Measurements from ENCODE around the gene THADA.

Gene THADA

DNA sequence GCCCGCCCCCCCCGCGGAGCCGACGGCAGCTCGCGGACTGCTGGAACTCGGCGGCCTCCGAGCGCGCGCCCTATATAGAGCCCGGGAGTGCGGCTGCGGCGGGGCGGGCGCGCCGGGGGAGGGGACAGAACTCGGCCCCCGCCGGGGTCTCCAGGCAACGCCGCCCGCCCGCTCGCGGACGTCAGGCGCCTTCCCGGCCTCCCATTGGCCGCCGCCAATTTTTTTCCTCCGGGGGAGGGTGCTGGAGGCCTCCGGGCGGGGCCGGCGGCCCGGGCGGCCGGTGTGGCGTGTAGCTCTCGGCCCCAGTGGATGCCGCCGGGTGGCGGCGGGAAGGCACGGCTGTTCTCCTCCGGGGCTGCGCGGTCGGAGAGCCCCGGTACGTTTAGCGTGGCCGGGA is 369.3 kb downstream of the THADA start, which contains the start of gene ZFP36L2:
Gene ZFP36L2, minus strand, starts transcription at position 49 of the 397 bp plus-strand sequence. CDS start 291 bp downstream, outside the sequence.
- Histone ChIP-seq H3K4me1 (ENCODE audit: insufficient read depth, low read length, severe bottlenecking) (peaks cover 67% of the 10 kb centered on the region), H3K9ac (ENCODE audit: low read length) (peak within 1 kb of the TSS; percentile 98), H3K9me2 (ENCODE audit: low read depth, low read length) (no peaks in the 10 kb centered on the region), H3K36me3 (ENCODE audit: insufficient read depth, low read length) (peaks cover 46% of the 10 kb centered on the region), H2AFZ (ENCODE audit: low read length) (no peak within 1 kb of the TSS), H3K4me3 (ENCODE audit: low read depth, low read length, poor library complexity, severe bottlenecking) (peak within 1 kb of the TSS; percentile 71), H3K79me2 (ENCODE audit: insufficient read depth, low read length) (peaks cover 26% of the 10 kb centered on the region), H3K9me3 (ENCODE audit: low read length) (no peaks in the 10 kb centered on the region), H3K27ac (ENCODE audit: low read depth, low read length, poor library complexity, severe bottlenecking) (peak within 1 kb of the TSS; percentile 99), H4K20me1 (ENCODE audit: insufficient read depth, low read length) (no peaks in the 10 kb centered on the region), H3K4me2 (ENCODE audit: low read length) (peak within 1 kb of the TSS; percentile 92), H3K27me3 (ENCODE audit: insufficient read depth, low read length) (no peaks in the 10 kb centered on the region), H3F3A (ENCODE audit: insufficient read depth, low read length) (peaks cover 27% of the 10 kb centered on the region)
- no peak for TF ChIP-seq EZH2 (IDR thresholded peaks at IDR 0.05; ENCODE audit: borderline replicate concordance, low read length)
- TF ChIP-seq, protein P1, sequence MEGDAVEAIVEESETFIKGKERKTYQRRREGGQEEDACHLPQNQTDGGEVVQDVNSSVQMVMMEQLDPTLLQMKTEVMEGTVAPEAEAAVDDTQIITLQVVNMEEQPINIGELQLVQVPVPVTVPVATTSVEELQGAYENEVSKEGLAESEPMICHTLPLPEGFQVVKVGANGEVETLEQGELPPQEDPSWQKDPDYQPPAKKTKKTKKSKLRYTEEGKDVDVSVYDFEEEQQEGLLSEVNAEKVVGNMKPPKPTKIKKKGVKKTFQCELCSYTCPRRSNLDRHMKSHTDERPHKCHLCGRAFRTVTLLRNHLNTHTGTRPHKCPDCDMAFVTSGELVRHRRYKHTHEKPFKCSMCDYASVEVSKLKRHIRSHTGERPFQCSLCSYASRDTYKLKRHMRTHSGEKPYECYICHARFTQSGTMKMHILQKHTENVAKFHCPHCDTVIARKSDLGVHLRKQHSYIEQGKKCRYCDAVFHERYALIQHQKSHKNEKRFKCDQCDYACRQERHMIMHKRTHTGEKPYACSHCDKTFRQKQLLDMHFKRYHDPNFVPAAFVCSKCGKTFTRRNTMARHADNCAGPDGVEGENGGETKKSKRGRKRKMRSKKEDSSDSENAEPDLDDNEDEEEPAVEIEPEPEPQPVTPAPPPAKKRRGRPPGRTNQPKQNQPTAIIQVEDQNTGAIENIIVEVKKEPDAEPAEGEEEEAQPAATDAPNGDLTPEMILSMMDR (IDR thresholded peaks at IDR 0.05; ENCODE audit: low read length), result no peak

DNA sequence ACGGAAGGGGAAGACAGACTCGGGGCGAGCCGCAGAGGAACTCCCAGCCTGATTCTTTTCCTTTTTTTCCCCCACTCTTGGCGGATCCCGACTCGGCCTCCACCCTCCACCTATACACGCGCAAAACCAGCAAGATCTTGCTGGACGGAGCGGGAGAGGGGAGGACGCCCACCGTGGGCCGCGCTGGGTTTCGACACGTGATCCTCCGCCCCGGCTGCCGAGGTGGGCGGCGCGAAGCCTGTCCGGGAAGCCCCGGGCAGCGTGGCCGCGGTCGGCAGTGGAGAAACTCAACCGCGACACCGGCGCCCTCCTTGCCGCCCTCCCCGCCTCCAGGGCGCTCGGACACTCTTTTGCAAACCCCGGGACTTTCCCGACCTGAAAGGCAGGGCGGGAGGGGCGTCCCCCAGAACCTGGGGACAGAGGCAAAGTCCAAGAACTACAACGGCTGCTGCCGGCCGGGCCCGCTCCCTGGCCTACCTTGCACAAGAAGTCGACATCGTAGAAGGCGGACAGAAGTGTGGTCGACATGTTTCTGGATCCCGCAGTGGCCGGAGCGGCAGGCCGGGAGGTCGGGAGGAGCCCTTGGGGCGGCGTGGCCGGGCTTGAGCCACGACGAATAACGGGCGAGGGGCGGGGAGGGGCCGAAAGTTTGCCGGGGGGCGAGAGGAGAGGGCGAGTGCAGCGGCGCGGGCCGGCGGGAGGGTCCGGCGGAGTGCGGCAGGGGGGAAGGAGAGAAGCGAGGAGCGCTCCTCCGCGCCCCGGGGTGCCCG is 369.9 kb downstream of the THADA start:
- Histone ChIP-seq H3K27ac (ENCODE audit: low read depth, low read length, poor library complexity, severe bottlenecking) (peak overlapping the region; percentile 99), H3K9ac (ENCODE audit: low read length) (peak overlapping the region; percentile 84), H3K9me3 (ENCODE audit: low read length) (no peaks in the 10 kb centered on the region), H3K27me3 (ENCODE audit: insufficient read depth, low read length) (no peaks in the 10 kb centered on the region), H2AFZ (ENCODE audit: low read length) (no peak overlapping the region), H3F3A (ENCODE audit: insufficient read depth, low read length) (peaks cover 33% of the 10 kb centered on the region), H3K4me1 (ENCODE audit: insufficient read depth, low read length, severe bottlenecking) (peaks cover 67% of the 10 kb centered on the region), H3K79me2 (ENCODE audit: insufficient read depth, low read length) (peaks cover 26% of the 10 kb centered on the region), H3K9me2 (ENCODE audit: low read depth, low read length) (no peaks in the 10 kb centered on the region), H3K4me2 (ENCODE audit: low read length) (peak overlapping the region; percentile 92), H3K36me3 (ENCODE audit: insufficient read depth, low read length) (peaks cover 46% of the 10 kb centered on the region), H3K4me3 (ENCODE audit: low read depth, low read length, poor library complexity, severe bottlenecking) (peak overlapping the region; percentile 71), H4K20me1 (ENCODE audit: insufficient read depth, low read length) (no peaks in the 10 kb centered on the region)
- TF ChIP-seq EZH2 (IDR thresholded peaks at IDR 0.05; ENCODE audit: borderline replicate concordance, low read length), result no peak
- TF ChIP-seq, protein P1 (IDR thresholded peaks at IDR 0.05; ENCODE audit: low read length), result no peak

DNA sequence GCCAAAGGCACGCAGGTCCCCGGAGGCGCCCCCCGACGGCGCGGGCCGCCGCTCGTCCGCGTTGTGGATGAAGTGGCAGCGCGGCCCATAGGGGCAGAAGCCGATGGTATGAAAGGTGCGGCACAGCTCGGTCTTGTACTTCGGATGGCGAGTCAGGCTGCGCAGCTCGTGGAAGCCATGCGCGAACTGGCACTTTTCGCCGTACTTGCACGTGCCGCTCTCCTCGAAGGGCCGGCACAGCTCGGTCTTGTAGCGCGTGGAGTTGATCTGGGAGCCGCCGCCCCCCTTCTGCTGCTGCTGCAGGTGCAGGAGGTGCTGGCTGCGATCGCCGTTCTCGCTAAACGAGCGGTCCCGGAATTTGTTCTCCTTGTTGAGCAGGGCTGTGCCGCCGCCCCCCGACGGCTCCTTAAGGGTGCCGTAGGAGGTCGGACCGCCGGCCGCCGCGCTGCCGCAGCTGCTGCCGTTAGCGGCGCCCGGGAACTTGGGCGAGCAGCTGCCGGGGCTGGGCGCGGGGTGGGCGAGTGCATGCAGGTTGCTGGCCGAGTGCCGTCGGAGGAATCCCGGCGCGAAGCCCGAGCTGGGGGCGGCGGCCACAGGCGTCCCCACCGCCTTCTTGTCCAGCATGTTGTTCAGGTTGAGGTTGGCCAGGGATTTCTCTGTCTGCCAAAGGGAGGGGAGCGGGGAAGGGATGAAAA is 370.6 kb downstream of the THADA start:
- no peak for TF ChIP-seq EZH2 (IDR thresholded peaks at IDR 0.05; ENCODE audit: borderline replicate concordance, low read length)
- TF ChIP-seq, protein P1 (IDR thresholded peaks at IDR 0.05; ENCODE audit: low read length), result peak; percentile 8; the same call in 1 of the 2 replicates
- Histone ChIP-seq H3K4me1 (ENCODE audit: insufficient read depth, low read length, severe bottlenecking) (peaks cover 67% of the 10 kb centered on the region), H3K4me2 (ENCODE audit: low read length) (peak overlapping the region; percentile 92), H3K79me2 (ENCODE audit: insufficient read depth, low read length) (peaks cover 26% of the 10 kb centered on the region), H3F3A (ENCODE audit: insufficient read depth, low read length) (peaks cover 40% of the 10 kb centered on the region), H3K36me3 (ENCODE audit: insufficient read depth, low read length) (peaks cover 46% of the 10 kb centered on the region), H3K27me3 (ENCODE audit: insufficient read depth, low read length) (no peaks in the 10 kb centered on the region), H3K4me3 (ENCODE audit: low read depth, low read length, poor library complexity, severe bottlenecking) (peak overlapping the region; percentile 71), H3K9ac (ENCODE audit: low read length) (peak overlapping the region; percentile 84), H4K20me1 (ENCODE audit: insufficient read depth, low read length) (no peaks in the 10 kb centered on the region), H3K9me2 (ENCODE audit: low read depth, low read length) (no peaks in the 10 kb centered on the region), H2AFZ (ENCODE audit: low read length) (no peak overlapping the region), H3K9me3 (ENCODE audit: low read length) (no peaks in the 10 kb centered on the region), H3K27ac (ENCODE audit: low read depth, low read length, poor library complexity, severe bottlenecking) (peak overlapping the region; percentile 99)
